Thoracic aorta (tissue), 2 donors: ENCODE data around the gene ELAC1. TPM values are rescaled to one million over a fixed set of nuclear protein-coding genes. Genes with fewer than 3 reads are reported as not detected.

Experiments
- ATAC-seq: fragments of 150-250 bp; one replicate; pipeline ENCODE4 v1.8.0; 2017; ENCODE audit warnings: low read depth; ENCODE audit not compliant: insufficient number of reproducible peaks, low FRiP score
- DNase-seq: peaks from one replicate; pipeline ENCODE4 v3.0.0-alpha.2; 2020; ENCODE audit warnings: low spot score
- H3K27ac ChIP-seq, 2 donors: fragments of 200-600 bp; sonication (generic); 1 replicate in 1 of 2; 2 replicates in 1 of 2; pipeline ENCODE4 v1.5.1; 2016; ENCODE audit warnings: mild to moderate bottlenecking in 2 of 2, moderate library complexity in 2 of 2
- H3K27me3 ChIP-seq: fragments of 200-600 bp; sonication (generic); replicated peaks from 2 replicates; pipeline ENCODE4 v1.6.0; 2016; ENCODE audit warnings: mild to moderate bottlenecking; ENCODE audit not compliant: insufficient read depth
- H3K36me3 ChIP-seq: fragments of 200-600 bp; sonication (generic); one replicate; pipeline ENCODE4 v1.5.1; 2016
- H3K4me1 ChIP-seq, 2 donors: fragments of 200-600 bp; sonication (generic); 1 replicate in 1 of 2; 2 replicates in 1 of 2; pipeline versions ENCODE4 v1.5.1 to v1.6.0; 2016; ENCODE audit warnings: low read depth in 2 of 2, mild to moderate bottlenecking in 1 of 2; ENCODE audit not compliant: control insufficient read depth in 1 of 2
- H3K4me3 ChIP-seq: fragments of 200-600 bp; sonication (generic); 2 replicates; pipeline ENCODE4 v1.5.1; 2016; ENCODE audit warnings: mild to moderate bottlenecking
- H3K9me3 ChIP-seq: fragments of 200-600 bp; sonication (generic); 2 replicates; pipeline ENCODE4 v1.5.1; 2016
- total RNA-seq, 2 donors: library from RNA; depleted of rRNA; stranded (reverse); fragments of >200 nt; gene quantifications; one replicate each; pipeline versions ENCODE4 v1.1.0 to v1.2.3, GENCODE V29; 2016
- TF ChIP-seq, protein P1 (sequence below): fragments of 200-600 bp; sonication (generic); IDR thresholded peaks from one replicate; pipeline ENCODE4 v1.5.1; 2019; ENCODE audit warnings: antibody characterized with exemption

ELAC1 gene
- total RNA-seq, 2 donors from 2014 or later: 2.6 to 5.6 TPM

DNA sequence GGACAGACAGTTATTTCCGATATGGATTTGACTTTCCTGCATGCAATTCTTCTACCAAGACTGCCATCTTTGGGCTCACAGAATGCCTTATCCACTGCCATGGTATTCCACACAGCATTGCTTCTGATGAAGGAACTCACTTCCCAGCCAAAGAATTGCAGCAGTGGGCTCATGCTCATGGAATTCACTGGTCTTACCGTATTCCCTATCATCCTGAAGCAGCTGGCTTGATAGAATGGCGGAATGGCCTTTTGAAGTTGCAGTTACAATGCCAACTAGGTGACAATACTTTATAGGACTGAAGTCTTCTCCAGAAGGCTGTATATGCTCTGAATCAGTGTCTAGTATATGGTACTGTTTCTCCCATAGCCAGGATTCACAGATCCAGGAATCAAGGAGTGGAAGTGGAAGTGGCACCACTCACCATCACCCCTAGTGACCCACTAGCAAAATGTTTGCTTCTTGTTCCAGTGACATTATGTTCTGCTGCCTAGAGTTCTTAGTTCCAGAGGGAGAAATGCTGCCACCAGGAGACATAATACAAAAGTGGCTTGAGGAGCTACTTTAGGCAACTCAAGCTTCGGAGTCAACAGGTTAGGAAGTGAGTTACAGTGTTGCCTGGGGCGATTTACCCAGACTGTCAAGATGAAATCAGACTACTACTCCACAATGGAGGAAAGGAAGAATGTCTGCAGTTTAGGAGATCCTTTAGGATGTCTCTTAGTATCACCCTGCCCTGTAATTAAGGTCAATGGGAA is 38.4 kb downstream of the ELAC1 start:
- Histone ChIP-seq H3K4me1 (no peaks in the 10 kb centered on the region), H3K36me3 (no peaks in the 10 kb centered on the region), H3K27me3 (no peaks in the 10 kb centered on the region), H3K4me3 (no peak overlapping the region), H3K27ac (no peak overlapping the region), H3K9me3 (no peaks in the 10 kb centered on the region)
- TF ChIP-seq, protein P1, sequence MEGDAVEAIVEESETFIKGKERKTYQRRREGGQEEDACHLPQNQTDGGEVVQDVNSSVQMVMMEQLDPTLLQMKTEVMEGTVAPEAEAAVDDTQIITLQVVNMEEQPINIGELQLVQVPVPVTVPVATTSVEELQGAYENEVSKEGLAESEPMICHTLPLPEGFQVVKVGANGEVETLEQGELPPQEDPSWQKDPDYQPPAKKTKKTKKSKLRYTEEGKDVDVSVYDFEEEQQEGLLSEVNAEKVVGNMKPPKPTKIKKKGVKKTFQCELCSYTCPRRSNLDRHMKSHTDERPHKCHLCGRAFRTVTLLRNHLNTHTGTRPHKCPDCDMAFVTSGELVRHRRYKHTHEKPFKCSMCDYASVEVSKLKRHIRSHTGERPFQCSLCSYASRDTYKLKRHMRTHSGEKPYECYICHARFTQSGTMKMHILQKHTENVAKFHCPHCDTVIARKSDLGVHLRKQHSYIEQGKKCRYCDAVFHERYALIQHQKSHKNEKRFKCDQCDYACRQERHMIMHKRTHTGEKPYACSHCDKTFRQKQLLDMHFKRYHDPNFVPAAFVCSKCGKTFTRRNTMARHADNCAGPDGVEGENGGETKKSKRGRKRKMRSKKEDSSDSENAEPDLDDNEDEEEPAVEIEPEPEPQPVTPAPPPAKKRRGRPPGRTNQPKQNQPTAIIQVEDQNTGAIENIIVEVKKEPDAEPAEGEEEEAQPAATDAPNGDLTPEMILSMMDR: no peak
- no peak for ATAC-seq
- DNase-seq: no peak

DNA sequence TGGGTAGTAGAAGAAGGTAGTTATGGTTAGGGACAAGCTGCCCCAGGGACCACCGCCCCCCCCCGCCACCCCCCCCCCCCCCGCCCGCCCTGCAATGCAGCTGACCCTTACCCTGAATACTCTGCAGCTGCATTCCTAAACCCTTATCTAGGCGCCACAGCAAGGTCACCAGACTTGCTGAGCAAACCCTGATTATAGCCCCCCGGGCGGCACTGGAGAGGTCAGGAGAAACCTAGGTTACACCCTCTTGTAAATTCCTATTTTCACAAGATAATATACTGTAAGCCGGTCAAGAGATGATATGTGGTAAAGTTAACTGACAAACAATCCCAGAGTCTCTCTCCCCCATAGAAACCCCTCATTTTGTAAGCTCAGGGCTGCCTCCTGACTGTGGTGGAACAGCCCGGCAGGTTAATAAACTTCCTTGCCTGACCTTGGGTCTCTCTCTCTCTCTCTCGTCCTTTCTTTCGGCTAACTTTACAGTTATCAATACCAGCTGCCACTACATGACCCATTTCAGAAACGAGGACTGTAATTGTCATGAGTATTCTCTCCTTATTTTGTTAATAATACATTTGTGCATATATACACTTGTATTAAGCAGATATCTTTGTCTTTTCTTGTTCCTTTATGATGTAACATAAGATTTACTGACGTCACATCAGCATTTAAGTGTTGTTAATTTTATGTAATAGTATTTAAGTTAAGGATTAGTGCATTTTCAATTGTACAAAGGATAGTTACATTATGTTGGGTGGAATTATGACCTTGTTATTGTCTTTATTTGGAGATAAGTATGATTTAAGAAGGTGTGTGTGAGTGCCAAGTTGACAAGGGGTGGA is 39.3 kb downstream of the ELAC1 start:
- Histone ChIP-seq H3K4me3 (no peak overlapping the region), H3K9me3 (no peaks in the 10 kb centered on the region), H3K36me3 (no peaks in the 10 kb centered on the region), H3K27ac (no peak overlapping the region), H3K27me3 (no peaks in the 10 kb centered on the region), H3K4me1 (no peaks in the 10 kb centered on the region)
- ATAC-seq: no peak
- TF ChIP-seq, protein P1: no peak
- DNase-seq: no peak

DNA sequence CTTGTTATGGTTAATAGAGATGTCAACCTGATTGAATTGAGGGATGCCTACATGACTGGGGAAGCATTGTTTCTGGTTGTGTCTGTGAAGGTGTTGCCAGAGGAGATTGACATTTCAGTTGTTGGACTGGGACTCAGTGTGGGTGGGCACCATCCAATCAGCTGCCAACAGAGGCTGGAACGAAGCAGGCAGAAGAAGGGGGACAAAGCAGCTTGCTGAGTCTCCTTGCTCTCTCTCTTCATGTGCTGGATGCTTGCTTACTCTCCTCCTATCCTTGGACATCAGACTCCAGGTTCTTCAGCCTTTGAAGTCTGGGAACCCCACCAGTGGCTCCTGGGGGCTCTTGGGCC is 39.9 kb downstream of the ELAC1 start:
- Histone ChIP-seq H3K9me3 (no peaks in the 10 kb centered on the region), H3K4me1 (no peaks in the 10 kb centered on the region), H3K4me3 (no peak overlapping the region), H3K36me3 (no peaks in the 10 kb centered on the region), H3K27ac (no peak overlapping the region), H3K27me3 (no peaks in the 10 kb centered on the region)
- TF ChIP-seq, protein P1: no peak
- DNase-seq: no peak
- ATAC-seq: no peak

DNA sequence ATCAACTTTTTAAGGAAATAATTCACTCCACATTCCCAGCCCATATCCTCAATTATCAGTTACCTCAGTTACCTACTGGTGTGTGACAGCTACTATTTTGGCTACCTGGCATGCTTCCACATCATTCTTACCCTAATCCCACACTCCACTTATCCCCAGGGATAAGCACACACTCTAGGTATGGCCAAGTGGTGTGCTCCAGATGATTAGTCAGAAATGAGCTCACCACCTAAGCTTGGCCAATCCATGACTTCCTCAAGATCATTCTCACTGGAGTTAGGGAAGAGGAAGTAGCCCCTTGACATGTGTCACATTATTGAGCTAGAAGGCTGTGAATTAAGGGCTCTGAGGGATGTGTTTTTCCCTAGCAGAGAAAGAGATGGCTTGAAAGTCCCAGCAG is 41.2 kb downstream of the ELAC1 start:
- ATAC-seq: no peak
- TF ChIP-seq, protein P1: no peak
- no peaks in the 10 kb centered on the region for H3K9me3 ChIP-seq
- H3K36me3 ChIP-seq: no peaks in the 10 kb centered on the region
- no peaks in the 10 kb centered on the region for H3K4me1 ChIP-seq
- H3K27ac ChIP-seq: no peak overlapping the region
- no peak overlapping the region for H3K4me3 ChIP-seq
- no peaks in the 10 kb centered on the region for H3K27me3 ChIP-seq
- DNase-seq: no peak

DNA sequence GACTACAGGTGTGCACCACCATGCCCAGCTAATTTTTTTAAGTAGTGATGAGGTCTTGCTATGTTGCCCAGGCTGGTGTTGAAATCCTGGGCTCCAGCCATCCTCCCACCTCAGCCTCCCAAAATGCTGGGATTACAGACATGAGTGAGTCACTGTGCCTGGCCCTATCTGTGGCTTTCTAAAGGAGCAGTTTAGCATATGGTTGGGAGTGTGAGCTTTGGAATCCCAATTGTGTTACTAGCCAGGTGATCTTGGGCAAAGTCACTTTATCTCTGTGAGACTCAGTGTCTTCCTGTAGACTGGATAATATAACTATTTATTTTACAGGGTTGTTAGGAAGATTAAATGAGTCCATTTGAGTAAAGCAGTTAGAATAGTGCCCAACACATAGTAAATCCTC is 42.4 kb downstream of the ELAC1 start:
- H3K9me3 ChIP-seq: no peaks in the 10 kb centered on the region
- DNase-seq: no peak
- no peaks in the 10 kb centered on the region for H3K36me3 ChIP-seq
- no peak overlapping the region for H3K4me3 ChIP-seq
- no peaks in the 10 kb centered on the region for H3K27me3 ChIP-seq
- no peak overlapping the region for H3K27ac ChIP-seq
- no peaks in the 10 kb centered on the region for H3K4me1 ChIP-seq
- TF ChIP-seq, protein P1: no peak
- ATAC-seq: no peak
